ENCODE data around the gene JHY. TPM values are rescaled to one million over a fixed set of nuclear protein-coding genes. Genes with fewer than 3 reads are reported as not detected.

The JHY gene
- total and polyA plus RNA-seq, 2 donors (not counting 1 experiment from before 2014, with no cell fraction given), result 2.3 to 5.1 TPM

DNA sequence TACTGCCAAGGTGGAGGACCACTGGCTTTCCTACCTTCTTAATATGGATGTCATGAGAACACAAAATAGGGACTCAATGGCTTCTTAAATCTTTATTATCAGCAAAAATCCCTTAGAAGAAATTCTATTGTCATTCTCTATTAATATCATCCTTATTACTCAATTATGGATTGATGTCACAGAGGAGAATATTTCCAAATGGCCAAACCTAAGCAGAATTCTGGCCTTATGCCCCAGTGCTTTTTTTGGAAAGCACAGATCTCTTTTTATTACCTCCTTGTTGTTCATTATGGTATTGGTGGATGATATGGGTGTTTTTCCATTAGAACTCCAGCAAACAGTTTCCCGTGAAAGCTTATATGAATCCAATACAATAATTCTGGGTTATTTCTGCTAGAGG is 34.4 kb upstream of the JHY start:
- no peak overlapping the region for H3K4me3 ChIP-seq (ENCODE audit: control extremely low read depth in 1 of 5, extremely low read depth in 1 of 5, insufficient read depth in 1 of 5, low read depth in 2 of 5, low read length in 4 of 5)
- no peaks in the 10 kb centered on the region for H4K20me1 ChIP-seq (ENCODE audit: control insufficient read depth, insufficient read depth, low read length, poor library complexity, severe bottlenecking)
- no peak overlapping the region for H3K27ac ChIP-seq (ENCODE audit: low read length in 2 of 2)
- H3K9ac ChIP-seq (ENCODE audit: low read length), result no peak overlapping the region
- ATAC-seq (ENCODE audit: low read depth) (no peak), DNase-seq (no peak)
- CTCF ChIA-PET, result interaction anchor here (0.7 to 1.4 kb wide), 2 partner anchors 15 to 267 kb away, joined by 3 to 8 read pairs; no protein-coding TSS in a partner anchor
- WGBS (ENCODE audit: insufficient coverage), result no CpG with 5 or more reads among the region's 1 CpG
- no peaks in the 10 kb centered on the region for H3K27me3 ChIP-seq (replicated peaks in 1 of 4; ENCODE audit: control extremely low read depth in 1 of 4, control insufficient read depth in 3 of 4, insufficient read depth in 4 of 4, low read length in 3 of 4)
- no peak overlapping the region for H2AFZ ChIP-seq (ENCODE audit: insufficient read depth, low read depth, low read length, poor library complexity, severe bottlenecking)
- no peak for TF ChIP-seq EZH2 (IDR thresholded peaks at IDR 0.05; ENCODE audit: borderline replicate concordance, insufficient read depth, low read depth, low read length, poor library complexity, severe bottlenecking)
- TF ChIP-seq, protein P1, sequence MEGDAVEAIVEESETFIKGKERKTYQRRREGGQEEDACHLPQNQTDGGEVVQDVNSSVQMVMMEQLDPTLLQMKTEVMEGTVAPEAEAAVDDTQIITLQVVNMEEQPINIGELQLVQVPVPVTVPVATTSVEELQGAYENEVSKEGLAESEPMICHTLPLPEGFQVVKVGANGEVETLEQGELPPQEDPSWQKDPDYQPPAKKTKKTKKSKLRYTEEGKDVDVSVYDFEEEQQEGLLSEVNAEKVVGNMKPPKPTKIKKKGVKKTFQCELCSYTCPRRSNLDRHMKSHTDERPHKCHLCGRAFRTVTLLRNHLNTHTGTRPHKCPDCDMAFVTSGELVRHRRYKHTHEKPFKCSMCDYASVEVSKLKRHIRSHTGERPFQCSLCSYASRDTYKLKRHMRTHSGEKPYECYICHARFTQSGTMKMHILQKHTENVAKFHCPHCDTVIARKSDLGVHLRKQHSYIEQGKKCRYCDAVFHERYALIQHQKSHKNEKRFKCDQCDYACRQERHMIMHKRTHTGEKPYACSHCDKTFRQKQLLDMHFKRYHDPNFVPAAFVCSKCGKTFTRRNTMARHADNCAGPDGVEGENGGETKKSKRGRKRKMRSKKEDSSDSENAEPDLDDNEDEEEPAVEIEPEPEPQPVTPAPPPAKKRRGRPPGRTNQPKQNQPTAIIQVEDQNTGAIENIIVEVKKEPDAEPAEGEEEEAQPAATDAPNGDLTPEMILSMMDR (IDR thresholded peaks at IDR 0.05), result no peak
- peaks cover 31 to 46% of the 10 kb centered on the region in 2 donors for H3K4me1 ChIP-seq (ENCODE audit: control insufficient read depth in 2 of 2, insufficient read depth in 2 of 2, low read length in 2 of 2)
- H3K9me3 Mint-ChIP-seq (ENCODE audit: insufficient read depth), result no peaks in the 10 kb centered on the region
- H3K4me2 ChIP-seq (replicated peaks; ENCODE audit: low read depth, low read length, poor library complexity, severe bottlenecking), result no peak overlapping the region
- H3K4me3 Mint-ChIP-seq, result no peak overlapping the region
- H3K9me3 ChIP-seq (ENCODE audit: control extremely low read depth in 1 of 3, control insufficient read depth in 2 of 3, insufficient read depth in 1 of 3, low read length in 2 of 3), result no peaks in the 10 kb centered on the region
- no peak overlapping the region for H3K27ac Mint-ChIP-seq
- intact Hi-C loops (cut with micrococcal nuclease), result no loop called here
- POLR2A ChIA-PET, result no interaction called here
- no peaks in the 10 kb centered on the region for H3K79me2 ChIP-seq (ENCODE audit: control insufficient read depth, insufficient read depth, low read length)
- H3K4me1 Mint-ChIP-seq, result peaks cover 46% of the 10 kb centered on the region
- H3K36me3 ChIP-seq (replicated peaks in 1 of 2; ENCODE audit: control extremely low read depth in 1 of 2, control insufficient read depth in 1 of 2, extremely low read depth in 1 of 2, insufficient read depth in 2 of 2, low read length in 1 of 2), result no peaks in the 10 kb centered on the region
- no peaks in the 10 kb centered on the region for H3K27me3 Mint-ChIP-seq

DNA sequence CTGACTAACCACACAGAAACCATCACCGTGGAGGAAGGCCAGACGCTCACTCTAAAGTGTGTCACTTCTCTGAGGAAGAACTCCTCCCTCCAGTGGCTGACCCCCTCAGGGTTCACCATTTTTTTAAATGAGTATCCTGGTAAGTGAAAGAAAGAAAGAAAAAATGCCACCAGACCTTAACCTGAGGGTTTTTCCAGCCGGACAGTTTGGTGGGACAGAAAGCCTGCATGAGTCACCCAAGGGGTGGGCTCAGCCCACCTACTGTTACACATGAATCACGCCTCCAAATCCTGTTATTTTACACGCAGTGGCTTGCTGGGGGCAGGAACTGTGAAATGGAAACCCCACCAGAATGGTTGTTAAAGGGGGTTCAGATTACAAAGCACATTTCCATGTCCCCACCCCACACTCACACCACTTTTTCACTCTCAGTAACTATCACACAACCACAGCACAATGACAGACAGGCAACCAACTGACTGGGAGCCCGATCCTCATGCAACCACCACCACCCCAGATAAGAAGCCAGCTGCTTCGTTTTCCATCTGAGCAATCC is 32.4 kb upstream of the JHY start:
- H3K4me1 ChIP-seq (ENCODE audit: control insufficient read depth in 2 of 2, insufficient read depth in 2 of 2, low read length in 2 of 2), result peaks cover 14 to 30% of the 10 kb centered on the region in 2 donors

More for the DNA sequence above, 32.4 kb upstream of the JHY start:
- intact Hi-C loops (cut with micrococcal nuclease), result loop anchor here (5.0 to 10.0 kb wide), 2 partner anchors 38 to 1195 kb away; no protein-coding TSS in a partner anchor
- no peak for ATAC-seq (ENCODE audit: low read depth)
- Mint-ChIP-seq H3K4me3 (no peak overlapping the region), H3K27me3 (no peaks in the 10 kb centered on the region), H3K4me1 (peaks cover 30% of the 10 kb centered on the region), H3K27ac (no peak overlapping the region), H3K9me3 (ENCODE audit: insufficient read depth) (no peaks in the 10 kb centered on the region)
- H3K27me3 ChIP-seq (replicated peaks in 1 of 4; ENCODE audit: control extremely low read depth in 1 of 4, control insufficient read depth in 3 of 4, insufficient read depth in 4 of 4, low read length in 3 of 4), result no peaks in the 10 kb centered on the region
- no peak overlapping the region for H3K4me3 ChIP-seq (ENCODE audit: control extremely low read depth in 1 of 5, extremely low read depth in 1 of 5, insufficient read depth in 1 of 5, low read depth in 2 of 5, low read length in 4 of 5)
- no peaks in the 10 kb centered on the region for H3K79me2 ChIP-seq (ENCODE audit: control insufficient read depth, insufficient read depth, low read length)
- ChIA-PET POLR2A (no interaction called here), CTCF (interaction anchor here (4.1 to 9.1 kb wide), 6 partner anchors 14 to 205 kb away, joined by 34 to 319 read pairs (median 50); no protein-coding TSS in a partner anchor)
- H3K4me2 ChIP-seq (replicated peaks; ENCODE audit: low read depth, low read length, poor library complexity, severe bottlenecking), result no peak overlapping the region
- H2AFZ ChIP-seq (ENCODE audit: insufficient read depth, low read depth, low read length, poor library complexity, severe bottlenecking), result no peak overlapping the region
- no peaks in the 10 kb centered on the region for H3K9me3 ChIP-seq (ENCODE audit: control extremely low read depth in 1 of 3, control insufficient read depth in 2 of 3, insufficient read depth in 1 of 3, low read length in 2 of 3)
- no peak overlapping the region for H3K9ac ChIP-seq (ENCODE audit: low read length)
- 87% methylated on average over 2 of the region's 7 CpGs for WGBS (ENCODE audit: insufficient coverage)
- no peak overlapping the region for H3K27ac ChIP-seq (ENCODE audit: low read length in 2 of 2)
- DNase-seq, result no peak
- no peaks in the 10 kb centered on the region for H3K36me3 ChIP-seq (replicated peaks in 1 of 2; ENCODE audit: control extremely low read depth in 1 of 2, control insufficient read depth in 1 of 2, extremely low read depth in 1 of 2, insufficient read depth in 2 of 2, low read length in 1 of 2)
- no peak for TF ChIP-seq EZH2 (IDR thresholded peaks at IDR 0.05; ENCODE audit: borderline replicate concordance, insufficient read depth, low read depth, low read length, poor library complexity, severe bottlenecking)
- TF ChIP-seq, protein P1 (IDR thresholded peaks at IDR 0.05), result no peak
- no peaks in the 10 kb centered on the region for H4K20me1 ChIP-seq (ENCODE audit: control insufficient read depth, insufficient read depth, low read length, poor library complexity, severe bottlenecking)

Measured in B cell (primary cell).